ENCODE data around the gene TIAM2.
"Not testable (repeated sequence)": the region's sequence is repeated elsewhere in the genome, so short reads cannot be mapped to it uniquely, and the experiment has no call there.

Gene TIAM2

DNA sequence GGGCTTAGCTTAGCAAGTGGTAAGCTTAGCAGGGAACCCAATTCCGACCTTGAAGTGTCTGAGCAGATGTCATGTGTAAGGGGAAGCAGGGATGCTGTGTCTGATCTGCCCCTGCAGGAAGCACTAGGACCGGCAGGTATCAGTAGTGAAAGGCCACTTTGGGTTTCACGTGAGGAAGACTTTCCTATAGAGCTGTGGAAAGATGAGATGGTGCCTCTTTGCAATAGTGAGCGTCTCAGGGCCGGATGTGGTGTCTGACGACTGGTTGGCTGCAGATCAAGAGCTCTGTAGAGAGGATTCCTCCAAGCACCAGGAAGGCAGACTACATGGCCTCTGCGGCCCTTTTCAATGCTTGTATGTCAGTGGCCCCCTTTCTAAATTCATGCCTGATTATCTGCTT is 98.3 kb downstream of the TIAM2 start:
- DNase-seq (ENCODE audit: insufficient read length, low spot score), result no peak
- FAIRE-seq, result no peak
- TF ChIP-seq POLR2A (IDR thresholded peaks at IDR 0.05; ENCODE audit: low read depth, low read length), result no peak

DNA sequence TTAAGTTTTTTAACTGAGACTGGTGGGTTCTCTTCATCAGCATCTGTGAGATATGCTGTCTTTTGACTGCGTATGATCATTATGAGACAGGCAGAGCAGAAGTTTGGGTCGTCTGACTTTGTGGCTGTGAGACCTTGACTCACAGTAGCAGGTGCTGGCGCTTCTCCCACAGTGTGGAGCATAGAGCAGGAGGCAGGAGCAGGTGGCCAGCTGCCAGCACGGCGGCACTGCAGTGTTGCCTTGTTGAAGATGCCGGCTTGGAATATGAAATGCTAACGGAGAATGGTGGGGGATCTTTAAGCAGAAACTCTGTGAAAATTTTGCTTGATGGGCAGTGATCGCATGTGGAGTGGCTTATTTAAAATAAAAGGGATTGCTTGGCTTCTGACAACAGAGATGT is 105.0 kb downstream of the TIAM2 start:
- no peak for DNase-seq (ENCODE audit: insufficient read length, low spot score)
- no peak for TF ChIP-seq POLR2A (IDR thresholded peaks at IDR 0.05; ENCODE audit: low read depth, low read length)
- peak; percentile 83 for FAIRE-seq

DNA sequence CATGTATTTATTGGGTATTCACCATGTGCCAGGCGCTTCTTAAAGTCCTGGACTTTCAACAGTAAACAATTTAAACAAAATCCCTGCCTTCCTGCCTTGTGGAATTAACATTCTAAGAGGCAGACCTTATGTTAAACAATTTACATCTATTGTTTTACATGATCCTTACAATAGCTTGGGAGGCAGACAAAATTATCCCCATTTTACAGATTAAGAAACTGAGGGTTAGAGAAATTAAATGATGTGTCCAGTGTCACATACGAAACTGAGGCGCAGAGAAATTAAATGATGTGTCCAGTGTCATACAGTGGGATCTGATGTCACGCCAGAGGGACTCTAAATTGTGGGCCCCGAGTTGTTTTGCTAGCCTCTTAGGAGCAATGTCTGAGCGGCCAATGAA is 105.5 kb downstream of the TIAM2 start:
- TF ChIP-seq POLR2A (IDR thresholded peaks at IDR 0.05; ENCODE audit: low read depth, low read length), result no peak
- FAIRE-seq (no peak), DNase-seq (ENCODE audit: insufficient read length, low spot score) (no peak)

DNA sequence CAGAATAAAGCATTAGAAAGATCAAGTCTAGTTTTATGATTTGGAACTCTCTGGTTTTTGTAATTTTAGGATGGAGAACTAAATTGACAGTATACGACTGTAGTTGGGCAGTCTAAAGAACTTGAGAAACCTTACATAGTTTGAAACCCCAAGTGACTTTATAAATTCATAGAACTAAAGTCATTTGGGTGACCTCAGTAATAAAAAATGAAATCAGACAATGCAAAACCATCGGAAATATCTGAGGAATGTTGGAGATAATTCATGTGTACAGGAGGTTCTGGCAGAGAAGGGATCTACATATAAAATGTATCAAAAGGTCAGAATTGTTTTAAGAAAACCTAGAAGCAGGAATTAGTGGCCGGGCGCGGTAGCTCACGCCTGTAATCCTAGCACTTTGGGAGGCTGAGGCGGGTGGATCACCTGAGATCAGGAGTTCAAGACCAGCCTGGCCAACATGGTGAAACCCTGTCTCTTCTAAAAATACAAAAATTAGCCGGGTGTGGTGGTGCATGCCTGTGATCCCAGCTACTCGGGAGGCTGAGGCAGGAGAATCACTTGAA is 108.0 kb downstream of the TIAM2 start:
- not testable (repeated sequence) for FAIRE-seq; DNase-seq (ENCODE audit: insufficient read length, low spot score)

DNA sequence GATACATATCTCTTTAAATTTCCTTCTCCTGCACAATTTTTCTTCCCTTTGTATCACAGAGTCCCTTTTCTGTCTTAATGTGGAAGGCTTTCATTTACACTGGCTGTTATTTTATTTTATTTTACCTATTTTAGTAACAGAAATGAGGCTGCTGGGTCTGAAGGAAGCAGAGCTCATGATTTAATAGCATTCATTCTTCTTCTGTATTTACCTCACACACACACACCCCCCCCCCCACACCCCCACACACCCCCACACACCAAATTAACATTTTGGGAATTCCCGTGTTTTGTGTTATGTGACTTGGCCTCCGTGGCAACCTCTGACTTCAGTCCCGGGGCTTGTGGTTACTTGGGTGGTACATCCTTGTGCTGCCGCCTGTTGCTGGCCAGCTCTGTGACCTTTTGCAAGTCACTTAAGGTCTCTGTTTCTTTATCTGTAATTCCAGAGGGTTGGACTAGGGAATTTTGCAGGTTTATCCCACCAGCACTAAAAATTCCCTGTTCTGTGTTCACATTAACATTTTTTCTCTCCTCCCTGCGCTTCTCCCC is 108.8 kb downstream of the TIAM2 start:
- no peak for DNase-seq (ENCODE audit: insufficient read length, low spot score)
- no peak for TF ChIP-seq POLR2A (IDR thresholded peaks at IDR 0.05; ENCODE audit: low read depth, low read length)
- FAIRE-seq, result no peak

DNA sequence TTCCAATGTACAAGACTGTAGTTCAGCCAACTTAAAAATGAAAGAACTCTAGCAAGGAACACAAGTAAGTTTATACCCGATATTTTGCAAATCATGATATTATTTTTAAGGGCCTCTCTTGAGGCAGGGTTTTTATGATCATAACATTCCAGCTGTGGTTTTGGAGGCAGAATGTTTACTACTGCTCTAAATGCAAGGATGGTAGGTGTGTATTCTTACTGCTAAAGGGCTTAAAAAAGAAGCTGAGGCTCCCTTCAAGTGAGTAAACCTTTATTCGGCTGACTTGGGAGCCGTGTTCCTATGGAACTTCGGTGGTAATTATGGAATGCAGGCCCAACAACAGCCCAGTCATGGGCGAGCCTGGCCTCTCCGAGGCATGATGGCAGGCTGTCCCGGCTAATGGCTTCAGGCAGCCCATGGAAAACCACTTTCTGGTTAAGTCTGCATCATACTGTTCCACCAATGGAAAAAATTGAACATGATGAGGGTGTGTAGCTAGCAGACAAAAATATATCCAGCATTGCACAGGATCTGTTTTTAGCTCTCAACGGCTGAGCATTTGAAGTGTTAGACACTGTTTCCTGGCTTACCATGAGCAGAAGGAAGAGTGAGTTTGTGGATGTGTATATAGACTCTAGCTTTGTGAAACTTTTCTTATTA is 111.5 kb downstream of the TIAM2 start:
- DNase-seq (ENCODE audit: insufficient read length, low spot score), result no peak
- FAIRE-seq, result no peak
- TF ChIP-seq POLR2A (IDR thresholded peaks at IDR 0.05; ENCODE audit: low read depth, low read length), result no peak

DNA sequence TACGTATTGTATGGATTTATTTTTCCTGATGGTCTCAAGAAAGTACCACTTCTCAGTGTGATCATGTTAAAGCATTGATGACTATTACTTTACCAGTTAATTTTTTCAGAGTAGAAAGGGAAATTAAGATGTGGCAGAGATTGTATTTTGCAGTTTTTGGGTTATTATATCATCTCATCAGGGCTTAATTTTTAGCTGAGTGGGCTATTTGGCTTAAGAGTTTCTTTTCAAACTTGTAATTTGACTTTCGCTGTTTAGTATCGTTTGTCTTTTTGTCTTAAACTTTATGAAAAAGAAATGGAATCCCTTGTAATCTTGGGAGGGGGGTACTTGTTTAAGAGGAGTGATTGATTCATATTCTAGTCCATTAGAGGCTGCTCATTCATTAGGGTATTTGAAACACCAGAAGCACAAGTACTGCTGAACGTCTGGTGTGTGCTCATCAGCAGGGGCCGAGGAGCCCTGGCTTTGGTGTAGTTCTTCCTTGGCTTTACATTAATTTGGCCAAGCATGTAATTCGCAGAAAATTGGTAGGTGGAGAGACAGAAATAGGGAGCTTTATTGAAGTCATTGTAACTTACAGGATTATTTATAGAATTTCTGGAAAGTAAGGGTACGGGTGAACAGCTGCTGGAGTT is 112.4 kb downstream of the TIAM2 start:
- TF ChIP-seq POLR2A (IDR thresholded peaks at IDR 0.05; ENCODE audit: low read depth, low read length), result no peak
- FAIRE-seq, result no peak
- DNase-seq (ENCODE audit: insufficient read length, low spot score), result no peak

DNA sequence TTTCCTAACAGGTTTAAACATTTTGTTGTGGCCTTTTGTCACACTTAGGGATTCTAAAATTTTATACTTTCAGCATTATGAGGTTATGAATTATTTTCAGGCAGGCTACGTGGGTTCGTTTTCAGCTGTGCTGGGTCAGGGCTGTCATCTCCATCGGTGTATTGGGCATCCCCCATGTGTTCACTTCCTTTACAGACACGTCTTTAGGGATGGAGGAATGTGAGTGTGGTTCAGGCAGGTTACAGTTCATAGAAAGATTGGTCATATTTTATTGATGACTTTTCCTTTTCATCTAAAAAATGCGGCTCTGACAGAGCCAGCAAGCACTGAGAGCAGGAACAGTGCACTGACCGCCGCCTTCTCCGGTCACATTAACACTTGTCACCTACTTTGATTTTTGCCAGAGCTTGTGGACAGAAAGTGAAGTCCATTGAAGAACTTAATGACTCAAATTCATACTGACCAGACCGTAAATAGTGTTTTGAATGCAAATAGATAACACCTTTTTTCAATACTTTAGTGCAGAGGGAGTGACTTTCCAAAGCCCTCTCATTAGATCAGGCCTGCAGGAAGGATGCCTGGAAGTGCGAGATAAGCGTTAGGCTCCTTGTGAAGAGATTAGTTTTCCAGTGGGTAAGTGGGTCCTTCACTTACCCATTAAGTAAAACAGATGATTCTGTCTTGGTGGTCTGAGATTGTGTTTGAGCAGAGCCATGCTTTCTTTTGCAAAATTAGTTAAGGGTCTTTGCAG is 113.1 kb downstream of the TIAM2 start:
- DNase-seq (ENCODE audit: insufficient read length, low spot score) (no peak), FAIRE-seq (no peak)
- TF ChIP-seq POLR2A (IDR thresholded peaks at IDR 0.05; ENCODE audit: low read depth, low read length), result no peak

DNA sequence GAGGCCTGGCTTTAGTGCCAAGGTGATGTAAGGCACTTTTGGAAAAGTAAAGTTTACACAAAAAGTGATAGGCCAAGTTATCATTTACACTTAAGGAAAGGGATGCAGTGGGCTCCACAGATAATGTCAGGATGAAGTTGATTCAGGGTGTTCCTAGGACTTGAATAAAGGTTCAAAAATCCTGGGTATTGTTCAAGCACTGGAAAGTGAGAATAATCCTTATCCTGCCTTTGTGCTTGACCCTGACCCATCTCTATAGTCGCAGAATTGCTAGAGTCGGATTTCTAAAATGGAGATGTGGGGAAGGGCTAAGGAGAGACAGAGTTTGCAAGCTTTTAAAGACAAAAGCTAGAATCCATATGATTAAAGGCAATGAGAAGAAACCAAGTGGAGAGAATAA is 115.6 kb downstream of the TIAM2 start:
- no peak for TF ChIP-seq POLR2A (IDR thresholded peaks at IDR 0.05; ENCODE audit: low read depth, low read length)
- DNase-seq (ENCODE audit: insufficient read length, low spot score) (no peak), FAIRE-seq (no peak)

DNA sequence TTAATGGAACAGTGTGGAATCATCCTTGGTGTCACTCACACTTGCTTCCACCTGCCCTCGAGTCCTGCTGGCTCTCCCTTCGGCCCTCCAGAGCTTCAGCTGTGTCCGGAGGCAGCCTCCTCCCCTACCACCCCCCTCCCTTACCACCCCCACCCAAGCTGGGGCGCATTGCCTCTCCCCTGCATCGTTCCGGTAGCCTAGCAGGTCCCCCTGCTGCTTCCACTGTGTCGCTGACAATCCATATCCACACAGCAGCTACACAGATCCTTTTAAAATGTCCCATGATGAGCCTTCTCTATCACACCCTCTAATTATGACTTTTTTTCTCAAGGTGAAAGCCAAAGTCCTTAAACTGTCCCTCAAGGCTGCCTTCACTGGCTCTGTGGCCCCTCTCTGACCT is 117.6 kb downstream of the TIAM2 start:
- no peak for FAIRE-seq
- no peak for DNase-seq (ENCODE audit: insufficient read length, low spot score)
- no peak for TF ChIP-seq POLR2A (IDR thresholded peaks at IDR 0.05; ENCODE audit: low read depth, low read length)

DNA sequence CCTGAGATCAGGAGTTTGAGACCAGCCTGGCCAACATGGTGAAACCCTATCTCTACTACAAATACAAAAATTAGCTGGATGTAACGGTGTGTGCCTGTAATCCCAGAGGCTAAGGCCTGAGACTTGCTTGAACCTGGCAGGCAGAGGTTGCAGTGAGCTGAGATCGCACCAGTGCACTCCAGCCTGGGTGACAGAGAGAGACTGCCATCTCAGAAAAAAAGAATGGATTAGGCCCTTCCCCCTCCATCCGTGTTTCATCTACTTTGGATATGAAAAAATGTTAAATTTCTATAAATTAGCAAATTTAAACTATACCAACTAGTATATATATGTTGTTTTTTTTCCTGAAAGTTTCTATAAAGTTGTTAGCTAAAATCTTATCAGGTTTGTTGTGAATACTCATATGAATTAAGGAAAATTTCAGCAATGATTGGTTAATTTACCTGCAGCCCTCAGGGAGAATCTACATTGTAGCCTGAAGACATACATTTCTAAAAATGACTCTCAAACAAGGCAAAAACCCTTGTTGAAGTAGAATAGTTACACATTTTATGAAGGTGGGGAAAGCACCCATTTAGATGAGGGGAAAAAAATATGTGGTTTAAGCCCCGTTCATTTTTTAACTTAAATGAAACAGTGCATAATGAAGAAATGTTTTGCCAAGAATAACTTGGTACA is 120.9 kb downstream of the TIAM2 start:
- no peak for FAIRE-seq

DNA sequence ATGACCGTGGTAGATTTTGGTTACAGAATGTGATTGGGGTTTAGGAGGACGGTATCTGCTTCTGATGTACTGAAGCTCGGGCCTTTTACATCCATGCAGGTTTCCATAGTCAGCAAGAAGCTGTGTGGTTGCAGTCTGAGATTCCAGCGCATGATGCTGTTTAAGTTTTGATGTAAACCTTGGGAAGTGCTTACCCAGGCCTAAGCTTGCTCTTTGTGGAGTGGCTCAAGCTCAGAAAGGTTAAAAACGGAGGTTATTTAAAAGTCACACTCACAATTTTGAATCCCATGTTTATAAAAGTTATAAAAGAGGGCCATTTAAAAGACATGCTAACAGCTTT is 121.4 kb downstream of the TIAM2 start:
- FAIRE-seq (no peak), DNase-seq (ENCODE audit: insufficient read length, low spot score) (no peak)
- TF ChIP-seq POLR2A (IDR thresholded peaks at IDR 0.05; ENCODE audit: low read depth, low read length), result no peak

More for the DNA sequence above, 120.9 kb downstream of the TIAM2 start:
- TF ChIP-seq POLR2A (IDR thresholded peaks at IDR 0.05; ENCODE audit: low read depth, low read length), result no peak
- DNase-seq (ENCODE audit: insufficient read length, low spot score), result no peak

DNA sequence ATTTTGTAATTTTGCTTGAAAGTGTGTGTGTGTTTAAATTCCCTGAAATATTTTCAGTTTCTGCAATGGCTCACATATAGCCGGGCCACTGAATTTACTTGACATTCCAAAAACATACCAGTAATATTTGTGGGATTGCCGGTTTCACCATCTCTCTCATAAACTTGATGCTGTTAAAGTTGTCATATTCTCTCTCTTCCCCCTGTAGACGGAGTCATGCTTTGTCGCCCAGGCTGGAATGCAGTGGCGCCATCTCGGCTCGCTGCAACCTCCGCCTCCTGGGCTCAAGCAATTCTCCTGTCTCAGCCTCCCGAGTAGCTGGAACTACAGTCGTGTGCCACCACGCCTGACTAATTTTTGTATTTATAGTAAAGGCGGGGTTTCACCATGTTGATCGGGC is 122.1 kb downstream of the TIAM2 start:
- no peak for TF ChIP-seq POLR2A (IDR thresholded peaks at IDR 0.05; ENCODE audit: low read depth, low read length)
- no peak for FAIRE-seq
- DNase-seq (ENCODE audit: insufficient read length, low spot score), result no peak

DNA sequence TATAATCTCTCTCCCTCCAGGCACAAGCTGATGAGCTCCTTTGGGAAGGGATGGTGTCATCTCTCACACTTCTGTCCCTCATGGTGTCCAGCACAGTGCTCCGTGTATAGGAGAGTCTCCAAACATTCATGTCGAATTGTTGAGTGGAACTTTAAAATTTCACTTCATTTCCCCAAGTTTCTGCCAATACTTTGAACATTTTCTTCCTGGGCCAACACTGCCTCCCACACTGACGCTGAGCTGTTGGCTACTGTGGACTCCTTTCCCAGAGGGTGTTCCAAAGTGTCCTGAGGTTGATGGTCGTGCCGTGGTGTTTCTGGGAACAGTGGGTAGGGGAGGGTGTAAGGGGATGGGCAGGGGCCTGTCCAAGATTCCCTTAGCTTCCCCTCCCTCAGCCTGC is 122.7 kb downstream of the TIAM2 start:
- TF ChIP-seq POLR2A (IDR thresholded peaks at IDR 0.05; ENCODE audit: low read depth, low read length), result no peak
- FAIRE-seq (no peak), DNase-seq (ENCODE audit: insufficient read length, low spot score) (no peak)

DNA sequence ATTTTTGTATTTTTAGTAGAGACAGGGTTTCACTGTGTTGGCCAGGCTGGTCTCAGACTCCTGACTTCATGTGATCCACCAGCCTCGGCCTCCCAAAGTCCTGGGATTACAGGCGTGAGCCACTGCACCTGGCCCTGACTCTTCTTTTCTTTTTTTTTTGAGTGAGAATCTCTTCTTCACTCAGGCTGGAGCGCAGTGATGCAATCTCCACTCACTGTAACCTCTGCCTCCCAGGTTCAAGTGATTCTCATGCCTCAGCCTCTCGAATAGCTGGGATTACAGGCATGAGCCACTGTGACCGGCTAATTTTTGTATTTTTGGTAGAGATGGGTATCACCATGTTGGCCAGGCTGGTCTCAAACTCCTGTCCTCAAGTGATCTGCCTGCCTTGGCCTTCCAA is 124.1 kb downstream of the TIAM2 start:
- not testable (repeated sequence) for FAIRE-seq; DNase-seq (ENCODE audit: insufficient read length, low spot score)

Measured in H54 (cell line).